Activated CD8-positive, alpha-beta memory T cell treated with anti-CD3 and anti-CD28 coated beads, Interleukin-2, amount 50 U/mL, for 24 hours (primary cell): ENCODE data around the gene CARD9.

Source experiments
- DNase-seq: peaks from one replicate; pipeline ENCODE4 v3.0.0-alpha.2; 2020; ENCODE audit errors: extremely low read depth

Gene CARD9

GRCh38 chr9:136380381-136380780, 6.9 kb upstream of the CARD9 start:
- DNase-seq, result no peak

- no peak for DNase-seq
These were observed 6.4 kb upstream of the CARD9 start for GRCh38 chr9:136379891-136380290.

GRCh38 chr9:136379401-136379800, 5.9 kb upstream of the CARD9 start:
- DNase-seq, result no peak

GRCh38 chr9:136379003-136379287, 5.5 kb upstream of the CARD9 start:
- DNase-seq, result no peak

- no peak for DNase-seq
These were observed 4.9 kb upstream of the CARD9 start for GRCh38 chr9:136378170-136379002.

GRCh38 chr9:136377341-136378169, 4.1 kb upstream of the CARD9 start:
- no peak for DNase-seq

- DNase-seq, result no peak
These were observed 3.0 kb upstream of the CARD9 start for GRCh38 chr9:136376457-136376856.

- no peak for DNase-seq
These were observed 1.6 kb upstream of the CARD9 start for GRCh38 chr9:136375096-136375495.

GRCh38 chr9:136374183-136374575, 710 bp upstream of the CARD9 start:
- DNase-seq, result no peak

GRCh38 chr9:136372561-136373299, 739 bp downstream of the CARD9 start:
- DNase-seq, result no peak

GRCh38 chr9:136372006-136372405, 1.5 kb downstream of the CARD9 start:
- no peak for DNase-seq

GRCh38 chr9:136371533-136371880, 2.0 kb downstream of the CARD9 start:
- no peak for DNase-seq

GRCh38 chr9:136370687-136371532, 2.6 kb downstream of the CARD9 start:
- DNase-seq, result no peak

- no peak for DNase-seq
These were observed 3.4 kb downstream of the CARD9 start for GRCh38 chr9:136370037-136370436.

GRCh38 chr9:136368190-136368589, 5.3 kb downstream of the CARD9 start:
- no peak for DNase-seq

- DNase-seq, result no peak
These were observed 5.9 kb downstream of the CARD9 start for GRCh38 chr9:136367296-136368145.

GRCh38 chr9:136366826-136367225, 6.6 kb downstream of the CARD9 start:
- DNase-seq, result no peak

GRCh38 chr9:136365775-136366222, 7.7 kb downstream of the CARD9 start:
- no peak for DNase-seq

GRCh38 chr9:136364942-136365774, 8.3 kb downstream of the CARD9 start:
- DNase-seq, result no peak
